ENCODE data around the gene RNF151. TPM values are rescaled to one million over a fixed set of nuclear protein-coding genes. Genes with fewer than 3 reads are reported as not detected.

Gene RNF151
- total and polyA plus RNA-seq, 2 of the 13 experiments (the other 11 are each of a cell fraction or from before 2014, with no cell fraction given) = not detected

- TF ChIP-seq, protein P1, sequence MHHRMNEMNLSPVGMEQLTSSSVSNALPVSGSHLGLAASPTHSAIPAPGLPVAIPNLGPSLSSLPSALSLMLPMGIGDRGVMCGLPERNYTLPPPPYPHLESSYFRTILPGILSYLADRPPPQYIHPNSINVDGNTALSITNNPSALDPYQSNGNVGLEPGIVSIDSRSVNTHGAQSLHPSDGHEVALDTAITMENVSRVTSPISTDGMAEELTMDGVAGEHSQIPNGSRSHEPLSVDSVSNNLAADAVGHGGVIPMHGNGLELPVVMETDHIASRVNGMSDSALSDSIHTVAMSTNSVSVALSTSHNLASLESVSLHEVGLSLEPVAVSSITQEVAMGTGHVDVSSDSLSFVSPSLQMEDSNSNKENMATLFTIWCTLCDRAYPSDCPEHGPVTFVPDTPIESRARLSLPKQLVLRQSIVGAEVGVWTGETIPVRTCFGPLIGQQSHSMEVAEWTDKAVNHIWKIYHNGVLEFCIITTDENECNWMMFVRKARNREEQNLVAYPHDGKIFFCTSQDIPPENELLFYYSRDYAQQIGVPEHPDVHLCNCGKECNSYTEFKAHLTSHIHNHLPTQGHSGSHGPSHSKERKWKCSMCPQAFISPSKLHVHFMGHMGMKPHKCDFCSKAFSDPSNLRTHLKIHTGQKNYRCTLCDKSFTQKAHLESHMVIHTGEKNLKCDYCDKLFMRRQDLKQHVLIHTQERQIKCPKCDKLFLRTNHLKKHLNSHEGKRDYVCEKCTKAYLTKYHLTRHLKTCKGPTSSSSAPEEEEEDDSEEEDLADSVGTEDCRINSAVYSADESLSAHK (CRISPR knock-in tag; IDR thresholded peaks at IDR 0.05; ENCODE audit: borderline replicate concordance) = no peak
- TF ChIP-seq ZNF510 (CRISPR knock-in tag; IDR thresholded peaks at IDR 0.05; ENCODE audit: low read depth) = no peak; the same call in 1 of the 2 replicates
- TF ChIP-seq, protein P2, sequence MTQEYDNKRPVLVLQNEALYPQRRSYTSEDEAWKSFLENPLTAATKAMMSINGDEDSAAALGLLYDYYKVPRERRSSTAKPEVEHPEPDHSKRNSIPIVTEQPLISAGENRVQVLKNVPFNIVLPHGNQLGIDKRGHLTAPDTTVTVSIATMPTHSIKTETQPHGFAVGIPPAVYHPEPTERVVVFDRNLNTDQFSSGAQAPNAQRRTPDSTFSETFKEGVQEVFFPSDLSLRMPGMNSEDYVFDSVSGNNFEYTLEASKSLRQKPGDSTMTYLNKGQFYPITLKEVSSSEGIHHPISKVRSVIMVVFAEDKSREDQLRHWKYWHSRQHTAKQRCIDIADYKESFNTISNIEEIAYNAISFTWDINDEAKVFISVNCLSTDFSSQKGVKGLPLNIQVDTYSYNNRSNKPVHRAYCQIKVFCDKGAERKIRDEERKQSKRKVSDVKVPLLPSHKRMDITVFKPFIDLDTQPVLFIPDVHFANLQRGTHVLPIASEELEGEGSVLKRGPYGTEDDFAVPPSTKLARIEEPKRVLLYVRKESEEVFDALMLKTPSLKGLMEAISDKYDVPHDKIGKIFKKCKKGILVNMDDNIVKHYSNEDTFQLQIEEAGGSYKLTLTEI (CRISPR knock-in tag; conservative IDR thresholded peaks at IDR 0.05) = no peak
- TF ChIP-seq, protein P3, sequence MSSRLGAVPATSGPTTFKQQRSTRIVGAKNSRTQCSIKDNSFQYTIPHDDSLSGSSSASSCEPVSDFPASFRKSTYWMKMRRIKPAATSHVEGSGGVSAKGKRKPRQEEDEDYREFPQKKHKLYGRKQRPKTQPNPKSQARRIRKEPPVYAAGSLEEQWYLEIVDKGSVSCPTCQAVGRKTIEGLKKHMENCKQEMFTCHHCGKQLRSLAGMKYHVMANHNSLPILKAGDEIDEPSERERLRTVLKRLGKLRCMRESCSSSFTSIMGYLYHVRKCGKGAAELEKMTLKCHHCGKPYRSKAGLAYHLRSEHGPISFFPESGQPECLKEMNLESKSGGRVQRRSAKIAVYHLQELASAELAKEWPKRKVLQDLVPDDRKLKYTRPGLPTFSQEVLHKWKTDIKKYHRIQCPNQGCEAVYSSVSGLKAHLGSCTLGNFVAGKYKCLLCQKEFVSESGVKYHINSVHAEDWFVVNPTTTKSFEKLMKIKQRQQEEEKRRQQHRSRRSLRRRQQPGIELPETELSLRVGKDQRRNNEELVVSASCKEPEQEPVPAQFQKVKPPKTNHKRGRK (CRISPR knock-in tag; IDR thresholded peaks at IDR 0.05) = no peak
- TF ChIP-seq ZNF556 (CRISPR knock-in tag; IDR thresholded peaks at IDR 0.05; ENCODE audit: borderline replicate concordance) = peak; percentile 91; the same call in 1 of the 2 replicates
- TF ChIP-seq TEAD2 (CRISPR knock-in tag; IDR thresholded peaks at IDR 0.05) = no peak
- no peak for TF ChIP-seq KDM6A (CRISPR knock-in tag; IDR thresholded peaks at IDR 0.05; ENCODE audit: low read depth)
- TF ChIP-seq ZNF3 (CRISPR knock-in tag; IDR thresholded peaks at IDR 0.05) = no peak
- TF ChIP-seq, protein P4, sequence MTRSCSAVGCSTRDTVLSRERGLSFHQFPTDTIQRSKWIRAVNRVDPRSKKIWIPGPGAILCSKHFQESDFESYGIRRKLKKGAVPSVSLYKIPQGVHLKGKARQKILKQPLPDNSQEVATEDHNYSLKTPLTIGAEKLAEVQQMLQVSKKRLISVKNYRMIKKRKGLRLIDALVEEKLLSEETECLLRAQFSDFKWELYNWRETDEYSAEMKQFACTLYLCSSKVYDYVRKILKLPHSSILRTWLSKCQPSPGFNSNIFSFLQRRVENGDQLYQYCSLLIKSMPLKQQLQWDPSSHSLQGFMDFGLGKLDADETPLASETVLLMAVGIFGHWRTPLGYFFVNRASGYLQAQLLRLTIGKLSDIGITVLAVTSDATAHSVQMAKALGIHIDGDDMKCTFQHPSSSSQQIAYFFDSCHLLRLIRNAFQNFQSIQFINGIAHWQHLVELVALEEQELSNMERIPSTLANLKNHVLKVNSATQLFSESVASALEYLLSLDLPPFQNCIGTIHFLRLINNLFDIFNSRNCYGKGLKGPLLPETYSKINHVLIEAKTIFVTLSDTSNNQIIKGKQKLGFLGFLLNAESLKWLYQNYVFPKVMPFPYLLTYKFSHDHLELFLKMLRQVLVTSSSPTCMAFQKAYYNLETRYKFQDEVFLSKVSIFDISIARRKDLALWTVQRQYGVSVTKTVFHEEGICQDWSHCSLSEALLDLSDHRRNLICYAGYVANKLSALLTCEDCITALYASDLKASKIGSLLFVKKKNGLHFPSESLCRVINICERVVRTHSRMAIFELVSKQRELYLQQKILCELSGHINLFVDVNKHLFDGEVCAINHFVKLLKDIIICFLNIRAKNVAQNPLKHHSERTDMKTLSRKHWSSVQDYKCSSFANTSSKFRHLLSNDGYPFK (CRISPR knock-in tag; IDR thresholded peaks at IDR 0.05; ENCODE audit: borderline replicate concordance) = peak; percentile 43; the same call in 1 of the 2 replicates
- TF ChIP-seq, protein P5, sequence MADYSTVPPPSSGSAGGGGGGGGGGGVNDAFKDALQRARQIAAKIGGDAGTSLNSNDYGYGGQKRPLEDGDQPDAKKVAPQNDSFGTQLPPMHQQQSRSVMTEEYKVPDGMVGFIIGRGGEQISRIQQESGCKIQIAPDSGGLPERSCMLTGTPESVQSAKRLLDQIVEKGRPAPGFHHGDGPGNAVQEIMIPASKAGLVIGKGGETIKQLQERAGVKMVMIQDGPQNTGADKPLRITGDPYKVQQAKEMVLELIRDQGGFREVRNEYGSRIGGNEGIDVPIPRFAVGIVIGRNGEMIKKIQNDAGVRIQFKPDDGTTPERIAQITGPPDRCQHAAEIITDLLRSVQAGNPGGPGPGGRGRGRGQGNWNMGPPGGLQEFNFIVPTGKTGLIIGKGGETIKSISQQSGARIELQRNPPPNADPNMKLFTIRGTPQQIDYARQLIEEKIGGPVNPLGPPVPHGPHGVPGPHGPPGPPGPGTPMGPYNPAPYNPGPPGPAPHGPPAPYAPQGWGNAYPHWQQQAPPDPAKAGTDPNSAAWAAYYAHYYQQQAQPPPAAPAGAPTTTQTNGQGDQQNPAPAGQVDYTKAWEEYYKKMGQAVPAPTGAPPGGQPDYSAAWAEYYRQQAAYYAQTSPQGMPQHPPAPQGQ (CRISPR knock-in tag; IDR thresholded peaks at IDR 0.05; ENCODE audit: borderline replicate concordance) = no peak
- no peak for TF ChIP-seq SNRNP70 (IDR thresholded peaks at IDR 0.05; ENCODE audit: low read depth, low read length)
- no peak for TF ChIP-seq ZKSCAN5 (CRISPR knock-in tag; IDR thresholded peaks at IDR 0.05)
- no peak for TF ChIP-seq SETDB1 (CRISPR knock-in tag; IDR thresholded peaks at IDR 0.05; ENCODE audit: borderline replicate concordance)
- no peak for TF ChIP-seq ZNF703 (CRISPR knock-in tag; IDR thresholded peaks at IDR 0.05; ENCODE audit: borderline replicate concordance)
- no peak for TF ChIP-seq CCAR2 (optimal IDR thresholded peaks at IDR 0.05; ENCODE audit: low read depth, low read length)
Observed at GRCh38 chr16:1929578-1930337, 36.9 kb upstream of the RNF151 start (continued).

All from HepG2 (cell line).